GM18867 (cell line): ENCODE measurements around the gene TERT.

Experiments used
- ATAC-seq: cut with Tn5 transposase; IDR thresholded peaks from one replicate; pipeline ENCODE4 v1.9.1; 2021; ENCODE audit warnings: mild to moderate bottlenecking, moderate library complexity; ENCODE audit not compliant: unreplicated experiment

Gene TERT

GRCh38 chr5:1222621-1223277 lies 72.1 kb downstream of the TERT start:
- ATAC-seq = no peak

GRCh38 chr5:1222147-1222546 lies 72.7 kb downstream of the TERT start:
- ATAC-seq = no peak

GRCh38 chr5:1221721-1222120 lies 73.1 kb downstream of the TERT start:
- no peak for ATAC-seq

GRCh38 chr5:1220831-1221230 lies 74.0 kb downstream of the TERT start:
- ATAC-seq = no peak

- ATAC-seq = no peak
Observed at GRCh38 chr5:1220351-1220750, 74.5 kb downstream of the TERT start.

- ATAC-seq = no peak
Observed at GRCh38 chr5:1219768-1220100, 75.1 kb downstream of the TERT start.

GRCh38 chr5:1219098-1219767 lies 75.6 kb downstream of the TERT start:
- no peak for ATAC-seq

- ATAC-seq = no peak
Observed at GRCh38 chr5:1218351-1219080, 76.4 kb downstream of the TERT start.

GRCh38 chr5:1217596-1218206 lies 77.2 kb downstream of the TERT start:
- no peak for ATAC-seq

GRCh38 chr5:1216918-1217295 lies 78.0 kb downstream of the TERT start:
- no peak for ATAC-seq

- ATAC-seq = no peak
Observed at GRCh38 chr5:1216211-1216917, 78.5 kb downstream of the TERT start.

GRCh38 chr5:1215320-1216096 lies 79.4 kb downstream of the TERT start:
- ATAC-seq = no peak

- no peak for ATAC-seq
Observed at GRCh38 chr5:1214936-1215220, 80.0 kb downstream of the TERT start.

- no peak for ATAC-seq
Observed at GRCh38 chr5:1214163-1214935, 80.5 kb downstream of the TERT start.

GRCh38 chr5:1213508-1214162 lies 81.2 kb downstream of the TERT start:
- no peak for ATAC-seq

- no peak for ATAC-seq
Observed at GRCh38 chr5:1212881-1213280, 82.0 kb downstream of the TERT start.

GRCh38 chr5:1212271-1212670 lies 82.6 kb downstream of the TERT start:
- no peak for ATAC-seq

- no peak for ATAC-seq
Observed at GRCh38 chr5:1211701-1212100, 83.2 kb downstream of the TERT start.

GRCh38 chr5:1210832-1211251 lies 84.0 kb downstream of the TERT start:
- no peak for ATAC-seq
